HG03280 (cell line): Measurements from ENCODE around the gene CDK11B.

Source experiments
- ATAC-seq: cut with Tn5 transposase; IDR thresholded peaks from one replicate; pipeline ENCODE4 v1.9.1; 2021; ENCODE audit warnings: mild to moderate bottlenecking, moderate library complexity; ENCODE audit not compliant: unreplicated experiment

Gene CDK11B

DNA sequence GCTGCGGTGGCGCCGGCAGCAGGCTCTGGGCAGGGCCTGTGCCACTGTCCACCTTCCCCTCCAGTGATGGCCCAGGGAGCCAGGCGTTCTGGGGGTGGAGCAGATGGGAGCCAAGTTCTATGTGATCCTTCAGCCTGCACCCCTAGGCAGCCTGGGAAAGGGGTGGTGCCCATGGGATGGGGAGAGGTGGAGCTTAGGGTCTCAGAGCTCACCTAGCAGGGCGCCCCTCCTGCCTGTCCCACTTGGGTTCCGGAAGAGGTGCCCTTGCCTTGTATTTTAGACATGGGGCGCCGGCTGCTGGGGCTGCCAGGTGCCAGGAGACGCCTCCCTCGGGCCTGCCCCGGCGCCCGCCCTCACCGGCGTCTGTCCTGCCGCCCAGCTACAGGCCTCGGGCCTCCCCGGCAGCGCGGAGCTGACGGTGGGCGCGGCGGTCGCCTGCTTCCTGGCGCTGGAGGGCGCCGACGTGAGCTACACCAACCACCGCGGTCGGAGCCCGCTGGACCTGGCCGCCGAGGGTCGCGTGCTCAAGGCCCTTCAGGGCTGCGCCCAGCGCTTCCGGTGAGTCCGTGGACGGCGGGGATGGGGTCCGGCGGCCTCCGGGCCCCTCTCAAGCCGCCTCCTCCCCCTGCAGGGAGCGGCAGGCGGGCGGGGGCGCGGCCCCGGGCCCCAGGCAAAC, 29.9 kb downstream of the CDK11B start:
- ATAC-seq = no peak

DNA sequence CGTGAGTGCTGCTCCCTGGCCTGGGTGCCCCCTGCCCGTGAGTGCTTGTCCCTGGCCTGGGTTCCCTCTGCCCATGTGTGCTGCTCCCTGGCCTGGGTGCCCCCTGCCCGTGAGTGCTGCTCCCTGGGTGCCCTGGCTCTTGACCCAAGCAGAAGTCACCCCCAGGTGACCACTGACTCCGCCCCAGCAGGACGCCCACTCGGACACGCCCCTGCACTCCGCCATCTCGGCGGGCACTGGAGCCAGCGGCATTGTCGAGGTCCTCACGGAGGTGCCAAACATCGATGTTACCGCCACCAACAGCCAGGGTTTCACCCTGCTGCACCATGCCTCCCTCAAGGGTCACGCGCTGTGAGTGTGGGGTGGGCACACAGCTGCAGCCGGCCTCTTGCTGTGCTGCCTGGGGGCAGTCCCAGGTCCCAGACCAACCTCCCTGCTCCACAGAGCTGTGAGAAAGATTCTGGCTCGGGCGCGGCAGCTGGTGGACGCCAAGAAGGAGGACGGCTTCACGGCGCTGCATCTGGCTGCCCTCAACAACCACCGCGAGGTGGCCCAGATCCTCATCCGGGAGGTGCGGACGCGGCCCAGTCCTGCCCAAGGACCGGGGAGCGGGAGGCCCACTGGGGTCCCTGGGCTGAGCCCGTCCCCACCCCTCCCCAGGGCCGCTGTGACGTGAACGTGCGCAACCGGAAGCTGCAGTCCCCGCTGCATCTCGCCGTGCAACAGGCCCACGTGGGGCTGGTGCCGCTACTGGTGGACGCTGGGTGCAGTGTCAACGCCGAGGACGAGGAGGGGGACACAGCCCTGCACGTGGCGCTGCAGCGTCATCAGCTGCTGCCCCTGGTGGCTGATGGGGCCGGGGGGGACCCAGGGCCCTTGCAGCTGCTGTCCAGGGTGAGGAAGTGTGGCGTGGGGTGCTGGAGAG, 30.7 kb downstream of the CDK11B start:
- ATAC-seq = no peak

DNA sequence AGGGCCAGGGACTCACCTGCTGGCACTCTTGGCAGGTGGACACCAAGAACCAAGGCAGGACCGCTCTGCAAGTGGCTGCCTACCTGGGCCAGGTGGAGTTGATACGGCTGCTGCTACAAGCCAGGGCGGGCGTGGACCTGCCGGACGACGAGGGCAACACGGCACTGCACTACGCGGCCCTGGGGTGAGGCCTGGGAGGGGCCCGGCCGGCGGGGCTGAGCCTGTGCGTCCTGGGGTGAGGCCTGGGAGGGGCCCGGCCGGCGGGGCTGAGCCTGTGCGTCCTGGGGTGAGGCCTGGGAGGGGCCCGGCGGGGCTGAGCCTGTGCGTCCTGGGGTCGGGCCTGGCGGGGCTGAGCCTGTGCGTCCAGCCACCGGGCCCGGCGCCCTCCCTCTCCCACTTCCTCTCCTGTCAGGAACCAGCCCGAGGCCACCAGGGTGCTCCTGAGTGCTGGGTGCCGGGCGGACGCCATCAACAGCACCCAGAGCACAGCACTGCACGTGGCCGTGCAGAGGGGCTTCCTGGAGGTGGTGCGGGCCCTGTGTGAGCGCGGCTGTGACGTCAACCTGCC, 31.5 kb downstream of the CDK11B start:
- ATAC-seq = no peak

DNA sequence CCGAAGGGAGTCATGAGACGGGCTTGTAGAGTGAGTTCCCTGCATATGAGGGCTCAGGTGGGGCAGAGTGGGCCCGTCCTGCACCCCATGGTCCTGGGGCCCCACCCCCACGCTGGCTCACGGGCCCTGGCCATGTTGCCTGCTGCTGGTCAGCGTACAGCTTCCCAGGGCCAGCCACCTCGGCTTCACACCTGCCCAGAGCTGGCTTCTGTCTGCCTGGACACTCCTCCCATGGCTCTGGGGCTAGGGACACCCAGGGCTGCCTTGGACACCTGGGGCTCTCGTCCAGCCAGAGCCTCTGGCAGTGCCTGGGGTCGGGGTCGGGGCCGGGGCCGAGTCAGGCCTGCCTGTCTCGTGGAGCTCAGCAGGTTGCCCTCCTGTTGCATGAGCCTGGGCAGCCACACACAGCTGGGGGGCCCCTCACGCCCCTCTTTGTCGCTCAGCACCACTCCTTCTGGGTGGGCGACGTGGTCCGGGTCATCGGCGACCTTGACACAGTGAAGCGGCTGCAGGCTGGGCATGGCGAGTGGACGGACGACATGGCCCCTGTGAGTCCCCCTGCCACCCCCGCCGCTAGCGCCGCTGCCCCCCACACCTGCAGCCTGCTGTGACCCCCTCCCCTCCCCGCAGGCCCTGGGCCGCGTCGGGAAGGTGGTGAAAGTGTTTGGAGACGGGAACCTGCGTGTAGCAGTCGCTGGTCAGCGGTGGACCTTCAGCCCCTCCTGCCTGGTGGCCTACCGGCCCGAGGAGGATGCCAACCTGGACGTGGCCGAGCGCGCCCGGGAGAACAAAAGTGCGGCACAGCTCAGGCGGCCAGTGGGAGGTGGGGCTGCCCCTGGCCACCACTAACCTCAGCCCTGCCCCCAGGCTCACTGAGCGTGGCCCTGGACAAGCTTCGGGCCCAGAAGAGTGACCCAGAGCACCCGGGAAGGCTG, 32.3 kb downstream of the CDK11B start:
- no peak for ATAC-seq

DNA sequence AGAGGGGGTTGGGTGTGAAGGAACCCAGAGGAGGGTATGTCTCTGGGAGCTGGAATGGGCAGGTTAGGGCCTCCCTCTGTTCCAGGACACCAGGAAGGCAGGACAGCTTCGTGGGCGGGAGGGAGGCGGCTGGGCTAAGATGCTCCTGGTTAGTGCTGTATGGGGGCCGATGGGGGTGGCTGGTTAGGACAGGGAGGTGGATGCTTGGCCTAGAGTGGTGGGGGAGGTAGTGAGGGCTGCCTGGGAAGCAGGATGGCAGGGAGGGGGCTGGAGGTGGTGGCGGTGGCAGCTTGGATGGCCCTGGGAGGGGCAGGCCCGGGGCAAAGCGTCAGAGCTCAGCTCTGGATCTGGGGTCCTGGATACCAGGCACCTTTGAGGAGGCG, 33.0 kb downstream of the CDK11B start:
- no peak for ATAC-seq

DNA sequence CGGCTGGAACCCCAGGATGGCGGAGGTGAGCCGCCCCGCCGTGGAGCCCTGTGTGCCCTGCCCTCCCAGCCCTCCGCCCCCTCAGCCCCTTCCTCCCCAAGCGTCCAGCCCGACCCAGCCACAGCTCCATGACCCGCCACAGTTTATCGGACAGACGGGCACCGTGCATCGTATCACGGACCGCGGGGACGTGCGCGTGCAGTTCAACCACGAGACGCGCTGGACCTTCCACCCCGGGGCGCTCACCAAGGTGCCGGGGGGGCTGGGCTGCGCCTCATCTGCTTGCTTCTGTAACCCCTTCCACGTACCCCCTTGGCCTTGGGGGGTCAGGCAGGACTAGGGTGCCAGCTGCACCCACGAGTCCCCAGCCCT, 33.4 kb downstream of the CDK11B start:
- no peak for ATAC-seq

DNA sequence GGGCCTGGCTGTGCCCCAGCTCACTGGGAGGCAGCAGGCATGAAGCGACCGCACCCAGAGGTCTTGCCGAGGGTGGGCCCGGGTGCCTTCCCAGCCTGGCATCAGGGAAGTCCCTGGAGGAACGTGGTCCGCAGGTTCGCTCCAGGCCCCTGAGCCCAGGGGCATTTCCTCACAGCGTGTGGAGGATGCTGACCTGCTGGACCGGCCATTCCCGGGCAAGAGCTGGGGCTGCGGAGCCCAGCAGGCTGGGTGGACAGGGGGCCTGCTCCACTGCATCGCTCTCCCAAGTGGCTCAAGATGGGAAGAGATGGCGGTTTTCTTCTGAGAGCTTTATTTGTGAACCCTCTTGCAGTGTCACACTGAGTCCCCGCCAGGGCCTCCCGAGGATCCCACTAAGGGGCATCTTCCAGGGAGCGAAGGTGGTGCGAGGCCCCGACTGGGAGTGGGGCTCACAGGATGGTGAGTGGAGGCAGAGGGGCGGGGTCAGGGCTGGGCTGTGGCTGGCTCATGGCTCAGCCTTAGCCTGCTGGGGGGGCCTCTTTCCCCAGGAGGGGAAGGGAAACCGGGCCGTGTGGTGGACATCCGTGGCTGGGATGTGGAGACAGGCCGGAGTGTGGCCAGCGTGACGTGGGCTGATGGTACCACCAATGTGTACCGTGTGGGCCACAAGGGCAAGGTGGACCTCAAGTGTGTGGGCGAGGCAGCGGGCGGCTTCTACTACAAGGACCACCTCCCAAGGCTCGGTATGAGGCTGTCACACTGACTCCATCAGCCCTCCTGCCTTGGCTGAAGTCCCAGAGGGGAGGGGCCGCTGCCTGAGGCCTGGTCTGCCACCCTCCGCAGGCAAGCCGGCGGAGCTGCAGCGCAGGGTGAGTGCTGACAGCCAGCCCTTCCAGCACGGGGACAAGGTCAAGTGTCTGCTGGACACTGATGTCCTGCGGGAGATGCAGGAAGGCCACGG, 34.1 kb downstream of the CDK11B start:
- ATAC-seq = no peak

DNA sequence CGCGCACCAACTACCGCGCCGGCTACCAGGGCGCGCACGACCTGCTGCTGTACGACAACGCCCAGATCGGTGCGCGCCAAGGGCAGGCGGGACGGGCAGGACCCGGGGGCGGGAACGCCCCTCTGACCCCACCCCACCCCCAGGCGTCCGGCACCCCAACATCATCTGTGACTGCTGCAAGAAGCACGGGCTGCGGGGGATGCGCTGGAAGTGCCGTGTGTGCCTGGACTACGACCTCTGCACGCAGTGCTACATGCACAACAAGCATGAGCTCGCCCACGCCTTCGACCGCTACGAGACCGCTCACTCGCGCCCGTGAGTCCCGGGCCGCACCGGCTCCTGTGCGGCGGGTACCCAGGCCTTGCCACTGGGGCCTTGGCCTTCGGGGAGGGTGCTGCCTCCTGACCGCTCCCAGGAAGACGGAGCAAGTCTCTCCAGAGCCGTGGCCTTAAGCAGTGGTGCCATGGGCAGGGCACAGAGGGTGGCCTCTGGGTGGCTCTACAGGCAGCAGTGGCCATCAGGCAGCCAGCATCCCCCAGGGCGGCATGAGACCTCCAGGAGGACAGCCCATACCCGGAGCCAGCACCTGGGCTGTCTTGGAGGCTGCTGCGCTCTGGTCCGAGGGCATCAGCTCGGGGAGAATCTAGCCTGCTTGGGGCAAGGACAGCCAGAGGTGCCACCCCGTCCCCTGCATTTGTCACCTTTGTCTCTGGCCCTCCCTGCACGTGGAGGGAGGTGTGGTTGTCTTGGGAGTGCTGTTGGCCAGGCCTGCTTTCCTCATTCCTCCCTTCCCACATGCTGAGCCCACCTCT, 35.0 kb downstream of the CDK11B start:
- no peak for ATAC-seq

DNA sequence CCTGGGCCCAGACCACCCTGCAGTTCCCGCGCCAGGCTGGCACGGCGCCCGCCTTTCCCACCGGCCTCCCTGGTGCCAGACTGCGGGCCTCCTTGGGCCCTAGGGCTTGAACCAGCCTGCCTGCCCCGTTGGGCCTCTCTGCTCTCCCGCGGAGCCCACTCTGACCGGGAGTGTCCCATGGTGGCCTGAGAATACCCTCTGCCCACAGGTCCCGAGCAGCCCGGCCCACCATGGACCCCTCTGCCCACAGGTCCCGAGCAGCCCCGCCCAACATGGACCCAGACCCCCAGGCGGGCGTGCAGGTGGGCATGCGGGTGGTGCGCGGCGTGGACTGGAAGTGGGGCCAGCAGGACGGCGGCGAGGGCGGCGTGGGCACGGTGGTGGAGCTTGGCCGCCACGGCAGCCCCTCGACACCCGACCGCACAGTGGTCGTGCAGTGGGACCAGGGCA, 35.6 kb downstream of the CDK11B start:
- ATAC-seq = no peak

DNA sequence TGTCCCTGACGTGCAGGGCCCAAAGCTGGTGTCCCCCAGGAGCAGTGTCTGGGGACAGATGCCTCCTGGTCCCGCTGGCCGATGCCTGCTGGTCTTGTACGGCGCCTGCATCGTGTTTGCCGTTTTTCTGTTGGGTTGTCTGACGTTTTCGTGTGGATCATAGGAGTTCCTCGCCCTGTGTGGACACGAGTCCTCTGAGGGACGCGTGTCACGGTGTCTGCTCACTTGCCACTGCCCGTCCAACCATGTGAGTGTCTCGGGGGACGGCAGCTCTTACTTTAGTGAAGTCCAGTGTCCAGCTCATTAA, 36.1 kb downstream of the CDK11B start:
- no peak for ATAC-seq

DNA sequence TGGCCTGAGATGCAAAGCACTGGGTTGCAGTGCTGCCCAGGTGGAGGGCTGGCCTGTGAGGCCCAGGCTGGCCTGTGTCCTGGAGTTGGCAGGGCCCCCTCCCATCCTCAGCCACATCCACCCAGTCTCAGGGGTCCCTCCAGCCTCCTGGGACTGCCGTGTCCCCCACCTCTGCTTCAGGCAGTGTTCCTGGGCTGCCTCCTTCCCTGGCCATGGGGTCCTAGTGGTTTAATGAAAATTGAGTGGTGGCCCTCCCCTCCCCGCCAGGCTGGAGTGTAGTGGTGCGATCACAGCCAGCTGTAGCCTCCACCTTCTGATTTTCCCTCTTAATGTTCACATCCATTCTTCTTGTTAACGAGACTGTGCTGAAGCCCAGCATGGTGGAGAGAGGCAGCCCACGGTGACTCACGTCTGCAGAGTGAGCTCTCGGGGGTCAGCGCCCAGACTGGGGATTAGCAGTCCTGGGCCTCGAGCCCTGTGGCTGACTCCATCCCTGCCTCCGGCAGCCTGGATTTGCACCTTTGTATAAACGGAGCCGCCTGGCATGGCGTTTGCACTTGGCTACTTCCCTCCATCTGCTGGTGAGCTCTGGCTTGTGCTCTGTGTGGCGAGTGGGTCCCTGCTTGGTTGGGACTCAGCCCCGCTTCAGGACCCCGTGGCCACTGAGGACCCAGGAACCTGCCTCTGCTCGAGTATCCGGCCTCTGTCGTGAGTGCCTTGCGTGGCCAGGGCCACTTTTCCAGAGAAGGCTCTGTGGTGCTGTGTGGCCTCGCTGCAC, 36.6 kb downstream of the CDK11B start:
- ATAC-seq = no peak

DNA sequence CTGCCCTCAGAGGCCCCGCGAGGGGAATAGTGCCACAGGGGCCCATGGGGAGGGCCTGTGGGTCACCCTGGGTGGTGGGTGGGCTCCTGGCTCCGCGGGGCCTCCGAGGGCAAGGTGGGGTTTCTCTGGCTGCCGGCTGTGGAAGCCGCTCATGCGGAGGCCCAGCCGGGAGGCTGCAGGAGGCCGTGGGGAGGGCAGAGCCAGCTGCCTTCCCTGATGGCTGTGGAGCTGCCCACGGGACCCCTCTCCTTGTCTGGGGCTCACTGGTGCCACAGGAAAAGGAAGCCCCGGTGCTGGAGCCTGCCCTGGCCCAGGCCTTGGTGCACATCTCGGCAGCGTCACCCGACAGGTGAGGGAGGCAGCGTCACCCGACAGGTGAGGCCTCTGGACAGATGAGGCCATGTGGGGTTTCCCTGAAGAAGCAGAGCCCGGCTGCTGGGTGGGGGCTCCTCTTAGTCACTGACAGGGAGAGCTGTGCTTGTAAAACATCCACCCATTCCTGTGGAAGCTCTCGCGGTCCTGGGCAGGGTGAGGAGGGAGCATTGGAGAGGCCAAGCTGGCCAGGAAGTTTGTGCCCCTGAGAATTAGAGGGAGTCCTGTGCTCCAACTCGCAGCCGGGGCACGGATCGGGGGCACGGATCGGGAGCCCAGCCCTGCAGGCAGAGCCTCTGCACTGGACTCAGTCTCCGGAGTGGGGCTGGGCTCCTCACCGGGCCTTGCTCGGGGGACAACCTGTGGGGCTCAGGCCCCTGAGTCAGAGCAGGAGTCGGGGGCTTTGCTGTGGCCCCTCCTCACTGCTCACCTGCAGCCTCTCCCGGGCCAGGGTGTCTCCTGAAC, 37.4 kb downstream of the CDK11B start:
- no peak for ATAC-seq

DNA sequence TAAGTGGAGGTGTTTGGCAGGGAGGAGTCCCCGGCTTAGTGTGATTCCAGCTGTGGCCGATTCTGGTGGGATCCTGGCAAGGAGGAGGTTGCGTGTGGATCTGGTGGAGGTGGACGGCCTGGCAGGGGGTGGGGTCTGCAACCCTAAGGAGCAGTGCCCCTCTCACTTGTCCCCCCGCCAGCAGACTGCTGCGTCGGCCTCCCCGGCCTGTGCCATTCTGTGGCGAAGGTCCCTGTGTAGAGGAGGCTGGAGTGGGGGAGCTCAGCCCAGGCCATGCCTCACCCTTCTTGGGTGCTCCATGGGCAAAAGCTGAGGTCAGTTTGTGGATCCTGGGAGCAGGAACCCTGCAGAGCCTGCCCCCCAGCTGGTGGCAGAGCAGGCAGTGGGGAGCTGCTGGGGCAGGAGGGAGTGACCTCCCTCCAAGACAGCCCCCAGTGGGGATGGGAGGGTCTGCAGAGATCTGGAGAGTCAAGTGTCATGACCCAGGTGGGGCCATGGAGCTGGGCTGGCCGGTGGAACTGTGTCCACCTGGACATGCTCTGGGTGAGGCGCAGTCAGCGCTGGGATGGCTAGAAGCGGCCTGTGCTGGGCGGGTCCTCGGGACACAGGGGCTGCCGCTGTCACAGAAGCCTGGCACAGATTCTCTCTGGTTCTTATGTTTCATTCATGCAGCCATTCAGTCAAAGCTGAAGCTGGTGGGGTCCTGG, 38.2 kb downstream of the CDK11B start:
- no peak for ATAC-seq

DNA sequence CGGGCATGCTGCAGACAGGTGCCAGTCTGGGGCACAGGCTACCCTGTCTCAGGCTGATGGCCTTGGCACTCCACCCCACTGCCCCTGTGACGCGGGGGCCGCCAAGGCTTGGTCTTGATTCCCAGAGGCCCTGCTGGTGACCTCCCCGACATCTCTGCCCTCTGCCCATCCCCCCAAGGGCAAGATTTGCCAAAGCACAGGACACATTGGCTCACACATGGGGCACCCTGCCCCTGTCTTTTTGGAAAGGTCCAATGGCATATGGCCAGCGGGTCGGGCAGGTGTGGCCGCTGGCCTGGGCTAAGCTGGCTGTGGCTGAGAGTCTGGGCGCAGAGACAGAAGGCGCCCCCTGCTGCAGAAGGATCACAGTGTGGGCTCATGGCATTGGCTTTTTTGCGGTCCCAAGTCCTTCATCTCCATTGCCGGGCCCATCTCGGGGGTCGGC, 38.9 kb downstream of the CDK11B start:
- ATAC-seq = no peak

DNA sequence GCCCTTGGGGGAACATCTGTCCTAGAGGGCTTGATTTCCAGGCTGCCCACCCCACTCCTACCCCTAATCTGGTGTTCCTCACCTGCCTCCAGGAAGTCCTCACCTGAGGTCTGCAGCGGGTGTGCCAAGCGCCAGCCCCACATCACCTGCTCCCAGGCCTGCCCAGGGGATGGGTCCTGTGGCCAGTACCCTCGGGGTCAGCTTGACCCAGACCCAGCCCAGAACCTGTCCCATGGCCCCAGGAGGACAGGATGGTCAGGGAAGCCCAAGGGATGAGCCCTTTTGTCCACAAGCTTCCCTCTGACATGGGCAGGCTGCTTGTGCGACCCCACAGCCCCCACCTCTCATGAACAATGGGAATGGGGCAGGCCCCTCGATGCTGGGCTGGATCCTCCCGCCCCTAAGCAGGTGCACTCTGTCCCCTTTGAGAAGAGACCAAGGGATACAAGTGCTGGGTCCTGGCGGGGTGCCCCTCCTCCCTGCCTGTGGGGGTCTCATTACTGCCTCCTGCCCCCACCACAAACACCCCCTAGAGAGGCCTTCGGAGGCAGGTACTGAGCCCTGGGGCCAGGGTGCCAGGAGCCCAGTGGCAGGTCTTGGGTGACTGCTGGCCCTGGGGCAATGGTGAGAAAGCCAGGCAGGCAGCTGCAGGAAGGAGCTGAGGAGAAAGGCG, 40.3 kb downstream of the CDK11B start:
- no peak for ATAC-seq

DNA sequence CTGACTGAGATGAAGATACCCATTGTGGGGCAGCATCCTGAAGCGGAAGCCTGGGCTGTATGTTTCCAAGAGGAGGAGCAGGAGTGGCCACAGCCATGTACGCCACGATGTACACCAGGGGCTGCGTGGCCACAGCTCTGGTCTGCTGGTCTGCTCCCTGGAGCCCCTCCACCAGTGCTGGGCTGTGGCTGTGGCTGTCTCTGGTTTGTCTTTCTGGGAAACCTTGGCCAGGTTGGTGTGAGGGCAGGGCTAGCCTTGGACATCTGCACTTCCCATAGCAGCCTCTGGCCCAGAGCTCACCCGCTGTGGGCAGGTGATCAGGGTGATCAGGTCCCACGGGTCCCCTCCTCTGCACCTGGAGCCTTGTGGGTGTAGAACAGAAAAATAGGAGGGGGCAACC, 40.9 kb downstream of the CDK11B start:
- ATAC-seq = no peak
